NCI-H2107 (cell line): ENCODE data around the gene ACER3.
"Not testable (repeated sequence)": the region's sequence is repeated elsewhere in the genome, so short reads cannot be mapped to it uniquely, and the experiment has no call there.

Experiments
- DNase-seq: peaks from one replicate; lab custom pipeline; 2025; lab: John Stamatoyannopoulos, UW

Gene ACER3

DNA sequence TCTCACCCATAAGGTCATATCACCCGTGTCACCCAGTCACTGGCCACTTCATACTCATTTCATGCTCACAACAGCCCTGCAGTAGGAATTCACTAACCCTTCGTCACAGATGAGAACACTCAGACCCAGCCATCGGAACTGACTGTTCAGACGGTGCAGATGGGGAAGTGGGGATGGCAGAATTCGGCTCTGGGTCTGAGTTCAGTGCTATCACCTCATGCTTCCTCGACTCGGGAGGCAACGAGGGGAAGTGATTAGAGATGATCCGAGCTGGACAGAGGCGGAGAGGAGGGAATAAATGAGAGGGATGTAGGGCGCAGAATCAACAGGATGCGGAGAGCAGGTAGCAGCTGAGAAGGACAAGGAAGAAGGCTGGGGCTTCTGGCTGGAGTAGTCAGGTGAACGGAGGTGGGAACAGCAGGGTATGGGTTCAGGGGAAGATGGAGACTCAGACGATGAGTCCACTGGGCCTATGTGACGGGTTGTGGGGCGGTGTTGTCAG is 178.2 kb downstream of the ACER3 start:
- no peak for DNase-seq

DNA sequence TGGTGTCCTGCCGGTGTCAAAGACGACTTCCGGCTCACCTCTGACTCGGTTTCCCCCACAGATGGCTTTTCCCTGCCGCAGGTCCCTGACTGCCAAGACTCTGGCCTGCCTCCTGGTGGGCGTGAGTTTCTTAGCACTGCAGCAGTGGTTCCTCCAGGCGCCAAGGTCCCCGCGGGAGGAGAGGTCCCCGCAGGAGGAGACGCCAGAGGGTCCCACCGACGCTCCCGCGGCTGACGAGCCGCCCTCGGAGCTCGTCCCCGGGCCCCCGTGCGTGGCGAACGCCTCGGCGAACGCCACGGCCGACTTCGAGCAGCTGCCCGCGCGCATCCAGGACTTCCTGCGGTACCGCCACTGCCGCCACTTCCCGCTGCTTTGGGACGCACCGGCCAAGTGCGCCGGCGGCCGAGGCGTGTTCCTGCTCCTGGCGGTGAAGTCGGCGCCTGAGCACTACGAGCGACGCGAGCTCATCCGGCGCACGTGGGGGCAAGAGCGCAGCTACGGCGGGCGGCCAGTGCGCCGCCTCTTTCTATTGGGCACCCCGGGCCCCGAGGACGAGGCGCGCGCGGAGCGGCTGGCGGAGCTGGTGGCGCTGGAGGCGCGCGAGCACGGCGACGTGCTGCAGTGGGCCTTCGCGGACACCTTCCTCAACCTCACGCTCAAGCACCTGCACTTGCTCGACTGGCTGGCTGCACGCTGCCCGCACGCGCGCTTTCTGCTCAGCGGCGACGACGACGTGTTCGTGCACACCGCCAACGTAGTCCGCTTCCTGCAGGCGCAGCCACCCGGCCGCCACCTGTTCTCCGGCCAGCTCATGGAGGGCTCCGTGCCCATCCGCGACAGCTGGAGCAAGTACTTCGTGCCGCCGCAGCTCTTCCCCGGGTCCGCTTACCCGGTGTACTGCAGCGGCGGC is 179.0 kb downstream of the ACER3 start:
- DNase-seq = no peak

DNA sequence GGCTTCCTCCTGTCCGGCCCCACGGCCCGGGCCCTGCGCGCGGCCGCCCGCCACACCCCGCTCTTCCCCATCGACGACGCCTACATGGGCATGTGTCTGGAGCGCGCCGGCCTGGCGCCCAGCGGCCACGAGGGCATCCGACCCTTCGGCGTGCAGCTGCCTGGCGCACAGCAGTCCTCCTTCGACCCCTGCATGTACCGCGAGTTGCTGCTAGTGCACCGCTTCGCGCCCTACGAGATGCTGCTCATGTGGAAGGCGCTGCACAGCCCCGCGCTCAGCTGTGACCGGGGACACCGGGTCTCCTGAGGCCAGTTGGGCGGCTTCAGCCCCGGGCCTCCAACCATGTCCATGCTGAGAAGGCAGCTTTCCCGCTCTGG is 179.7 kb downstream of the ACER3 start:
- no peak for DNase-seq

DNA sequence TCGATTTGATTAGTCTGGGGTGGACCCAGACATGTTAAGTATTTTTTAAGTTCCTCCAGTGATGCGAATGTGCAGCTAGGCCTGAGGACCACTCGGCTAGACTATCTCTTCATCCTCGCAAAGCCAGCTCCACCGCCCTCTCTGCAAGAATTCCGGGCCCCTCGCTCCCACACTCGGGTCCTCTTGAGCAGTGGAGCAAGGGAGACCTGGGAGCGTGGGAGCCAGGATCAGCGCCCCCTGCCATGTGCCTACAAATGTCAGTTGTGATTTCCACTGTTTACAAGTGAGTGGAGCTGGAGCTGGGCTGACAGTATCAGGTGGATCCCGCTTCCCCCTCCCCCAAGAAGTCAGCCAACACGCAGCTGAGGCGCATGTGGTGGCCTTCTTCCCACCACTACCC is 180.2 kb downstream of the ACER3 start:
- DNase-seq = no peak

DNA sequence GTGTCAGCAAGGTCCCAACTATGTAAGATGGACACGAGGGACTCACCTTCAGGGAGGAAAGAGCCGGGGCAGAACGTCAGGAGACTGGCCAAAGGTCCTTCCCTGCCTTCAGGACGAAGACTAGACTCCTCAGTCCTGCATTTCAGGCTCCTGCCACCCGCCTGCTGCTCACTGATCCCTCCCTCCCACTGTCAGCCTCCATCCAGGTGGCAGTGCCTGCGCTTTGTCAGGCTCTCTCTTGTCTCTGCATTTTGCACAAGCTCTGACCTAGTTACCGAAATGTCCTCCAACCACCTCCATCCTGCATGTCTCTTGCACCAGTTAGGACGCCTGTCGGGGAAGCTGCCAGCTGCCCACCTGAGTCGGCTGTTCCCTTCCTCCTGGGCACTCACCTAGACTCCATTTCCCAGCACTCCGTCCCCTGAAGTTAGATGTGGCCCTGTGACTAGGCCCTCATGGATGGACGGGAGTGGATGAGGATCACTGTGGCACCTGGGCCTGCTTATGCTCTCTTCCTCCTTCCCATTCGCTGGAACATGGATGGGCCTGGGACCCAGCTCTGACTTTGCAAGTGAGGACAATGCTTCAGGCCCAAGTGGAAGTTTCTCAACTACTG is 181.5 kb downstream of the ACER3 start:
- no peak for DNase-seq

DNA sequence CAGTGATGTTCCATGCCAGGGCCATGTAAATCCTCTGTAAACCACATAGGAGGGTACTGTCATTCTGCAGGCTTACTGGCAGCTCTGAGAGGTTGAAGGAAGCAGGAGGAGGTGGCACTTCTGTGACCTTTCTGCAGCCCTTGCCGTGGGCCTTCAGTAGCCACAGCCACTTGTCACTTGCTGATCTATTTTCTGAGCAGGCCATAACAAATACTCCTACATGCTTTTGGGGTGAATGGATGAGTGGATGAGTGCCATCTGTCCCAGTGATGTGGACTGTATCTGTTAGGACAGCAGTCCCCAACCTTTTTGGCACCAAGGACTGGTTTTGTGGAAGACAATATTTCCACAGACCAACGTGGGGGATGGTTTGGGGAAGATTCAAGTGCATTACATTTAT is 183.6 kb downstream of the ACER3 start:
- DNase-seq = no peak

DNA sequence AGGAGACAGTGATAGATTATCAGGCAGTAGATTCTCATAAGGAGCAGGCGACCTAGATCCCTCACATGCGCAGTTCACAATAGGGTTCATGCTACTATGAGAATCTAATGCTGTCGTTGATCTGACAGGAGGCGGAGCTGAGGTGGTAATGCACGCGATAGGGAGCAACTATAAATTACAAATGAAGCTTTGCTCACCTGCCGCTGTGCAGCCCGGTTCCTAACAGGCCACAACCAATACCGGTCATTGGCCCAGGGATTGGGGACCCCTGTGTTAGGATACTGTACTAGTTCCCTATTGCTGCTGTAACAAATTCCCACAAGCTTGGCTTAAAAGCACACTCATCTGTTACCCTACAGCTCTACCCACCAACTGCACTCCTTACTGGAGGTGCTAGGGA is 184.2 kb downstream of the ACER3 start:
- DNase-seq = no peak

DNA sequence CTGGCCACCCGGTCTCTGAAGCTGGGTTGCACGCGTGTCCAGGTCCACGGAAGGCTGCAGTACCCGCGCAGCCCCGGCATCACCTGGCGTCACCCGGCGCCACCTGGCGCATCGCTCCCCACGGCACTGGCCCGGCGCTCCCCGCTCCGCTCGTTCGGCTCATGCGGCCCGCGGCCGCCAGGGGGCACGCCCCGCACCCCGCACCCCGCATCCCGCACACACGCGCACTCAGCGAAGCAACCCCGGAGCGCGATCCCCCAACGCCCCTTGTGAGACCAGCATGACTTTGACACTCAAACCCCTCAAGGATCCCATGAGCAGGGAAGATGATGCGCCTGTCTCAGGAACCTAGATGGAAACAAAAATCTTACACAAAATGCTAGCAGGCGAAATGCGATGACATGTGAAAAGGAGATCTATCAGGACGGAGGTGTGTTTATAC is 185.4 kb downstream of the ACER3 start:
- DNase-seq = peak; percentile 13

DNA sequence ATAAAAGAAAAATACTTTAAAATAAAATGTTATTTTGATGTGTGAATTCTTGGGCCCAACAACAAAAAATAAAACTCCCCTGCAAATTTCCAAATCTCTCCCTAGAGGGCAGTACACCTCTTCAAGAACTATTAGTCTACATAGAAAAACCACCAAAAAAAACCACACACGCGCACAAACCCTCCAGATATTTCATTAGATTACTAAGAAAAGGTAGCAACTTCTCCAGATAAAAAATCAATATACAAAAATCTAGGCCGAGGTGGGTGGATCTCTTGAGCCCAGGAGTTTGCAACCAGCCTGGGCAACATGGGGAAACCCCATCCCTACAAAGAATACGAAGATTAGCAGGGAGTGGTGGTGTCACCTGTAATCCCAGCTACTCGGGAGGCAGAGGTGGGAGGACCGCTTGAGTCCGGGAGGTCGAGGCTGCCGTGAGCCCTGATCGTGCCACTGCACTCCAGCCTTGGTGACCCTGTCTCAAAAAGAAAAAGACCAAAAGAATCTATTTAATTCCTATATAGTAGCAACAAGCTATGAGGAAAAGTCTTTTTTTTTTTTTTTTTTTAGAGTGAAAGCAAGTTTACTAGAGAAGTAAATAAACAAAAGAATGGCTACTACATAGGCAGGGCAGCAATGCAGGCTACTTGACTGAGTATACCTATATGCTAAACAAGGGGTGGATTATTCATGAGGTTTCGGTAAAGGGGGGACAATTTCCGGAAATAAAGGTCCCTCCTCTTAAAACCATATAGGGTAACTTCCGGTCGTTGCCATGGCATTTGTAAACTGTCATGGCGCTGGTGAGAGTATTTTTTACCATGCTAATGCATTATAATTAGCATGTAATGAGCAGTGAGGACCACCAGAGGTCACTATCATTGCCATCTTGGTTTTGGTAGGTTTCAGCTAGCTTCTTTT is 186.5 kb downstream of the ACER3 start:
- DNase-seq = peak; percentile 66

DNA sequence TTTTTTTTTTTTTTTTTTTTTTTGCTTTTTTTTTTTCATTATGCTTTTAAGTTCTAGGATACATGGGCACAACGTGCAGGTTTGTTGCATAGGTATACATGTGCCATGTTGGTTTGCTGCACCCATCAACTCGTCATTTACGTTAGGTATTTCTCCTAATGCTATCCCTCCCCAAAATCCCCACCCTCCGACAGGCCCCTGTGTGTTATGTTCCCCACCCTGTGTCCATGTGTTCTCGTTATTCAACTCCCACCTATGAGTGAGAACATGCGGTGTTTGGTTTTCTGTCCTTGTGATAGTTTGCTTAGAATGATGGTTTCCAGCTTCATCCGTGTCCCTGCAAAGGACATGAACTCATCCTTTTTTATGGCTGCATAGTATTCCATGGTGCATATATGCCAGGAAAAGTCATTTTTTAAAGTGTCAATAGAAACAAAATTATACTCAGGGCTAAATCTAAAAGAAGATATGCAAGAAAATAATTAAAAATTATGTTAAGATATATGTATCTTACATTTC is 187.3 kb downstream of the ACER3 start:
- DNase-seq = not testable (repeated sequence)

DNA sequence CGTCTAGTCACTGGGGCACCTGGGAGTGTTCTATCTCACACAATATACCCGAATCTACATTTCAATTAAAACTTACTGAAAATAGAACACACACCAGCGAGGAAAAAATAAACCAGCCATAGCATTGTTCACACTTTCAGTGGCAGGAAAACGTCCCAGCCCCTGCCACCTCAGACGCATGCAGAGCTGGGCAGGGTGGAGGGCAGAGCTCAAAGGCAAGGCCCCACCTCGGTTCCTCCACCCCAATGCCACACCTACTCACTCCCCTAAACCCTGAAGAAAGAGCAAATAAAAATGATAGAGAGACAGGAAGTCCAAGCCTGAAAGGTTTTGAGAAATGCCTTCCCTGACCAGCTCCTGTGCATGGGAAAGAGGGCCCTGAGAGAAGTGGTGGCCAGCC is 188.3 kb downstream of the ACER3 start:
- DNase-seq = no peak

DNA sequence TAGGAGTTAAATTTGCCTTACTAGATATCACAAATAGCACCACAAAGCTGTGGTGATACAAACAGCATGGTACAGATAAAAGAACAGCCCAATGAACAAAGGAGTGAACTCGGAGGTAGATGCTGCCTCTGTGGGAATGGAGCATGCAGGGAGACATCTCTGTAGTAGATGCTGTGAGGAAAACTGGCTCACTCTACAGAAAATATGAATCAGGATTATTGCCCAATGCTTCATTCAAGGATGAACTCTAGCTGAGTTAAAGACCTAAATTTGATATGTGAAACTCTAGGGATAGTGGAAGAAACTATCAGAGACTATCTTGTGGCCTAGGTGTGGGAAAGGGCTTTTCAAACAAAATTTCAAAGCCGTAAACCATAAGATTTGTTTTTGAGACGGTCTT is 190.8 kb downstream of the ACER3 start:
- DNase-seq = no peak

DNA sequence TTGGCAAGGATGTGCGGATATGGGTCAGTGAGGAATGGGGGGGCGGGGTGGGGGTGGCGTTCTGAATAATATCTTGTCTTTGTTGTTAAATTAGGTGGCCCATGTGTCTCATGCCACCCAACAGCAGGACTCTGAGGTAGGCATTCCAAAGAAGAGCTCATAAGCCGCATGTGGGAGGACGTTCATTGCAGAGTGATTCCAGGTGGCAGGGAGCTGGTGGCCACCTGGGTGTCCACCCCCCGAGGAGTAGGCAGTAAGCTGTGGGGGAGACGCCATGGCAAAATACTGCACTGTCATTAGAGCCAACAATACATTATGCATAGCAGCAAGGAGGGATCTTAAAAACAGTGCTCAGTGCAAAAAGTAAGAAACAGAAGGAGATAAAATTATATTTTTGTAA is 191.8 kb downstream of the ACER3 start:
- no peak for DNase-seq

DNA sequence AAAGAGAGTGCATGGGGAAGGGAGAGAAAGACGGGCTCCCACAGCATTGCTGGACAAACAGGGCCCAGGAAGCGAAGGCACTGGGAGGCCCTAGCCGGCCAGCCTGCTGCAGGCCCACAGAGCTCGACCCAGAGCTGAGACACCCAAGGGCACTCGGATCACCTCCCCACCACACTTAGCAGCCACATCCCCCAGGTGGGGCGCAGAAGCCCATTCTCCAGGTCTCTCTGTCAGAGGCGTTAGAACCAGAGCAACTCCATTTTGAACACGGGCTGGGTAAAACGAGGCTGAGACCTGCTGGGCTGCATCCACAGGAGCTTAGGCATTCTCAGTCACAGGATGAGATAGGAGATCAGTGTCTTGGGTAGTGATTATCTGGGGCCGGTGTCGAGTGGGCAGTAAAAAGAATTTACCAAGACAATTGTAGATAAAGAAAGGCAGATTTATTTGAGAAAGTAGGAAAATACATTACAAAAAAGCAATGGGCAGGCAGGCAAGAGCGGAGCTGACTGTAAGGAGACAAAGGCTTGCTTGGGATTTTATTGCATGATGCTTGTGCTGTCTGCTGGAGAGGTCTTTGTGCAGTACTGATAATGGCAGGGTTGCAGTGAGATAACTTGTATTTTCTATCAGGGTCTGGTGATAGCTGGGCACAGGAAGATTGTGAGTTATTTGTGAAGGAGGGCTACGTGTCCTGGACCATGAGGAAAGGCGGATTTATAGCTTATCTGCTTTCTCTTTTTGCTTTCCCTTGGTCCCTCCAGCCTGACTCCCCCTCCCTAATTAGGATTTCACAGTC is 192.7 kb downstream of the ACER3 start:
- no peak for DNase-seq

DNA sequence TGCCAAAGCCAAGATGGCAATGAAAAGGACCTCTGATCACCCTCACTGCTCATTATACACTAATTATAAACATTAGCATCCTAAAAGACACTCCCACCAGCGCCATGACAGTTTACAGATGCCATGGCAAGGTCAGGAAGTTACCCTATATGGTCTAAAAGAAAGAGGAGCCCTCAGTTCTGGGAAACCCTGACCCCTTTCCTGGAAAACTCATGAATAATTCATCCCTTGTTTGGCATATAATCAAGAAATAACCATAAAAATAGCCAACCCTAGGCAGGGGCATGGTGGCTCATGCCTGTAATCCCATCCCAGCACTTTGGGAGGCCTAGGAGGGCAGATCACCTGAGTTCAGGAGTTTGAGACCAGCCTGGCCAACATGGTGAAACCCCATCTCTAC is 193.4 kb downstream of the ACER3 start:
- no peak for DNase-seq

DNA sequence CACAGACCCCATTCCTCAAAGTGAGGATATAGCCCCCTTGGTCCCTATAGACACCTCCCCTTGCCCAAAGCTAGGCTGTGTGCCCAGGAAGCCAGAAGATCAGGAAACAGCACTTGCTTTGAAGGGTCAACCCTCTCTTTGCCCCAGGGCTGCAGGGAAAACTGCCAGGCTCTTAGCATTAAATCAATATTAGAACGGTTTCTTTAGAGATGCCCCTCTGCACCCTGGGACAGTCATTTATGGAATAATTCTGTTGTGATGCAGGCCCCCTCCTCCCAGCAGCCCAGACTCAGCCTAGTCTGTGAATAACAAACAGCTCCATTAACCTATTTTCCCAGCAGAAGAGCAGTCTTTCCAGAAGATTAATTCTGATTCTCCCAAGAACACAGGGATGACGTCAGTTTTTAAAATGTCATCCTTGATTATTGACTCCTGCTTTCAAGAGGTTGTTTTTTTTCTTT is 194.4 kb downstream of the ACER3 start:
- DNase-seq = no peak

DNA sequence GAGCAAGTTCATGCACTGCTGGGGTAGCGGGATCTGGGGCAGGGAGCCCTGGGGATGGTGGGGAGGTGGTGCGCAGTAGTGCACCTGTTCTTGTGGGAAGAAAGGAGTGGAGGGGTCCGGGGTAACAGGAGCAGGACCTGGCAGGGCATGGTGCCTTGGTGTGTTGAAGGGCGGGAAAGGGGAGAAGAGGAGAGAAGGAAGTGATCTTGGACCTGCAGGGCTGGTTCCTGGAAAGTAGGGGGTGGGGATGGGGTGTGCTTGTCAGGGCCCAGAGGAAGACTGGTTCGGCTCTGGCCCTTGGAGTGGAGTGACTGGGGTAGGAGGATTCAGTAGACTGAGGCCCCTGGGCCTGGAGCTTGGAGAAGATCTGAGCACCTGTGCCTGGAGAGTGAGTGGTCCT is 195.2 kb downstream of the ACER3 start:
- no peak for DNase-seq

DNA sequence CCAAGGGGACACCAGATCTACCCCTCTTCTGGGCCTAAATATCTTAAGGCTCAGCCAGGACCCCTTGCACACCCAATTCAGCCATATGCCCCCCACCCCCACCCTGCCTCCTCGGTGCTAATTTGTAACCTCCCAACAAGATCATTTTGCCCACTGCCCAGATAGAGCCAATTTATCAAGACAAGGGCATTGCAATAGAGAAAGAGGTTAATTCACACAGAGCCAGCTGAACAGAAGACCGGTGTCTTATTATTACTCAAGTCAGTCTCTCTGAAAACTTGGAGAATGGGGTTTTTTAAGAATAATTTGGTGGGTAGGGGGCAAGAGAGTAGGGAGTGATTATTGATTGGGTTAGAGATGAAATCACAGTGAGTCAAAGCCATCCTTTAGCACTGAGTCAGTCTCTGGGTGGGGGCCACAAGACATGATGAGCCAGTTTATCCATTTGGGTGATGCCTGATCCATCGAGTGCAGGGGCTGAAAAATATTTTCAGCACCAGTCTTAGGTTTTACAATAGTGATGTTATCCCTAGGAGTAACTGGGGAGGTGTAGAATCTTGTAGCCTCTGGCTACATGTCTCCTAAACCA is 196.2 kb downstream of the ACER3 start:
- DNase-seq = no peak

DNA sequence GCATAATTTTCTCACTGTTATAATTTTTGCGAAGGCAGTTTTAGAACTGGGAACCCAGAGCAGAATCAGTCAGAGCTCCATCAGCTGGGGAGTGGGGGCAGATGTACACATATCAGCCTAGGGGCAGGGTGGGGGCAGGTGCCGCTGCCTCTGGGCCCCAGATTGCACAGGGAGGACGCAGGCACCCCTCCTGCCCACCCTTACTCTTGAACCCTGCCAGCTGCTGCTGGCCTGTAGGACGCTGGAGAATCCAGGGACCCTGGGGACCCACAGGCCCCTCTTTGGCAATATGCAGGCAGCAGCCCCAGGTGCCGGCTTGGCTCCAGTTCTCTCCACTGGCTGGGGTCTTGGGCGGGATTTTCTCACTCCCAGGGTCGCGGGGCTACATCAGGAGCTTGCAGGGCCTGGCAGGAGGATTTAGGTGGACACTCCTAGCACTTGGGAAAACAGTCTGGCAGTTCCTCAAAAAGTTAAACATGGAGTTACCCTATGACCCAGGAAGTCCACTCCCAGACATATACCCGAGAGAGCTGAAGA is 197.3 kb downstream of the ACER3 start:
- no peak for DNase-seq

DNA sequence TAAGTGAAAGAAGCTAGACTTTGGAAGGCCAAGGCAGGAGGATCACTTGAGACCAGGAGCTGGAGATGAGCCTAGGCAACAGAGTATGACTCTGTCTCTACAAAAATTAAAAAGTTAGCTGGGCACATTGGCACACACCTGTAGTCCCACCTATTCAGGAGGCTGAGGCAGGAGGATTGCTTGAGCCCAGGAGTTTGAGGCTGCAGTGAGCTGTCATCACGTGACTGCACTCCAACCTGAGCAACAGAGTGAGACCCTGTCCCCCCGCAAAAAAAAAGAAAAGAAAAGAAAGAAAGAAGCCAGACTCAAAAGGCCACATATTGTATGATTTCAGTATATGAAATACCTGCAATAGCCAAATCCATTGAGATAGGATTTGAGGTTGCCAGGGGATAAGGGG is 198.2 kb downstream of the ACER3 start:
- DNase-seq = no peak

DNA sequence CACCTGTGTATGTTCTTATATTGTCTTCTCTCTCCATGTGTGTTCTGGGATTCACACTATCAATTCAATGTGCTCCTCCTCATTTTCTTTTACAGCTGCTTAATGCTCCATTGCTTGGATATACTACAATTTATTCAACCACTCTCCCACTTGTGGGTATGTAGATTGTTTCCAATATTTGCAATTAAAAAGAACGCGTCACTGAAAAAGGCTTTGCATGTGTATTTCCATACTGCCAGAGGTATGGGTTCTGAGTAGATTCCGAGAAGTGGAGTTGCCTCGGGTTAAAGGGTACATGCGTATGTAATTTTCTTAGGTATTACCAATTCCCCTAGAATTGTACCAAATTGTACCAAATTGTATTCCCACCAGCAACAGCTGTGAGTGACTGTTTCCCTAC is 199.1 kb downstream of the ACER3 start:
- no peak for DNase-seq
